HG02870 (cell line): ENCODE data around the gene RASA3.
"Not testable (repeated sequence)": the region's sequence is repeated elsewhere in the genome, so short reads cannot be mapped to it uniquely, and the experiment has no call there.

Experiments
- ATAC-seq: cut with Tn5 transposase; IDR thresholded peaks from one replicate; pipeline ENCODE4 v1.9.1; 2021; ENCODE audit warnings: mild to moderate bottlenecking, moderate library complexity; ENCODE audit not compliant: unreplicated experiment

The RASA3 gene

GRCh38 chr13:114127473-114128347, 4.7 kb downstream of the RASA3 start:
- ATAC-seq: no peak

GRCh38 chr13:114126789-114127472, 5.5 kb downstream of the RASA3 start:
- no peak for ATAC-seq

- ATAC-seq: not testable (repeated sequence)
Observed at GRCh38 chr13:114126086-114126485, 6.3 kb downstream of the RASA3 start.

GRCh38 chr13:114125589-114125988, 6.8 kb downstream of the RASA3 start:
- ATAC-seq: no peak

GRCh38 chr13:114124921-114125320, 7.5 kb downstream of the RASA3 start:
- no peak for ATAC-seq

- no peak for ATAC-seq
Observed at GRCh38 chr13:114124431-114124830, 8.0 kb downstream of the RASA3 start.

GRCh38 chr13:114123876-114124275, 8.5 kb downstream of the RASA3 start:
- ATAC-seq: no peak

GRCh38 chr13:114123448-114123847, 9.0 kb downstream of the RASA3 start:
- ATAC-seq: no peak

- no peak for ATAC-seq
Observed at GRCh38 chr13:114122591-114123211, 9.7 kb downstream of the RASA3 start.

GRCh38 chr13:114122127-114122511, 10.3 kb downstream of the RASA3 start:
- no peak for ATAC-seq

- no peak for ATAC-seq
Observed at GRCh38 chr13:114121496-114122126, 10.8 kb downstream of the RASA3 start.

- no peak for ATAC-seq
Observed at GRCh38 chr13:114121031-114121430, 11.4 kb downstream of the RASA3 start.

- ATAC-seq: no peak
Observed at GRCh38 chr13:114120591-114121011, 11.8 kb downstream of the RASA3 start.

- ATAC-seq: no peak
Observed at GRCh38 chr13:114119196-114119595, 13.2 kb downstream of the RASA3 start.

- no peak for ATAC-seq
Observed at GRCh38 chr13:114118511-114119123, 13.8 kb downstream of the RASA3 start.

- ATAC-seq: no peak
Observed at GRCh38 chr13:114118086-114118485, 14.3 kb downstream of the RASA3 start.

GRCh38 chr13:114117341-114117874, 15.0 kb downstream of the RASA3 start:
- not testable (repeated sequence) for ATAC-seq

- no peak for ATAC-seq
Observed at GRCh38 chr13:114116734-114117133, 15.7 kb downstream of the RASA3 start.

GRCh38 chr13:114115796-114116195, 16.6 kb downstream of the RASA3 start:
- ATAC-seq: no peak

GRCh38 chr13:114115191-114115671, 17.2 kb downstream of the RASA3 start:
- no peak for ATAC-seq
